Right ventricle myocardium superior (tissue), 1 donor: ENCODE measurements around the gene IL6R. TPM values are rescaled to one million over a fixed set of nuclear protein-coding genes. Genes with fewer than 3 reads are reported as not detected.

ENCODE experiments used
- total RNA-seq: library from RNA; stranded (reverse); fragmentation: NEBNext Ultra II Directional; extraction: Animal tissue kit (Norgen Biotek cat#: 25700); gene quantifications from one replicate; pipeline ENCODE4 v1.2.1, GENCODE V29; 2021
- donor health status: DM: no; HTN: yes; CAD: no; lungs with severe emphysema.

IL6R gene
- total RNA-seq, 1 donor from 2014 or later = 10.3 TPM

Other genes starting within 250 kb of the IL6R start
- 80.9 TPM for gene TPM3, start 213.2 kb upstream of the IL6R start, total RNA-seq
- gene CFAP141, start 199.0 kb upstream of the IL6R start, total RNA-seq = not detected
- gene UBAP2L, start 184.4 kb upstream of the IL6R start, total RNA-seq = 91.2 TPM
- 166 TPM for gene HAX1, start 132.7 kb upstream of the IL6R start, total RNA-seq
- gene AQP10, start 84.2 kb upstream of the IL6R start, total RNA-seq = 0.08 TPM
- gene ATP8B2, start 79.8 kb upstream of the IL6R start, total RNA-seq = 11.0 TPM
- 2.5 TPM for gene TDRD10, start 96.9 kb downstream of the IL6R start, total RNA-seq
- 11.0 TPM for gene SHE, start 97.1 kb downstream of the IL6R start, total RNA-seq
- 46.6 TPM for gene UBE2Q1, start 153.3 kb downstream of the IL6R start, total RNA-seq
- gene CHRNB2, start 162.4 kb downstream of the IL6R start, total RNA-seq = not detected
- gene ADAR, start 202.8 kb downstream of the IL6R start, total RNA-seq = 48.1 TPM